ELR (cell line): Measurements from ENCODE around the gene PPP1R9A.
A peak's percentile ranks its signal among the peaks of the same experiment; 100 is the strongest.

Source experiments
- DNase-seq: peaks from one replicate; pipeline ENCODE4 v3.0.0-alpha.2; 2015; ENCODE audit warnings: low read depth

Gene PPP1R9A

DNA sequence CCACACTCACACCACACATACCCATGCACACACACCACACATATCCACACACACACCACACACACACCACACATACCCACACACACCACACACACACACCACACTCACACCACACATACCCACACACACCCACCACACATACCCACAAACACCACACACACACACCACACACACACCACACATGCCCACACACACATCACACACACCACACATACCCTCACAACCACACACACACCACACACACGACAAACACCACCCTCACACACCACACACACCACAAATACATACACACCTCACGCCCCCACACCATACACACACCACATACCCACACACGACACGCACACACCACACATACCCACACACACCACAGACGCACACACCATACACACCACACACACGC lies 297.2 kb downstream of the PPP1R9A start:
- no peak for DNase-seq

DNA sequence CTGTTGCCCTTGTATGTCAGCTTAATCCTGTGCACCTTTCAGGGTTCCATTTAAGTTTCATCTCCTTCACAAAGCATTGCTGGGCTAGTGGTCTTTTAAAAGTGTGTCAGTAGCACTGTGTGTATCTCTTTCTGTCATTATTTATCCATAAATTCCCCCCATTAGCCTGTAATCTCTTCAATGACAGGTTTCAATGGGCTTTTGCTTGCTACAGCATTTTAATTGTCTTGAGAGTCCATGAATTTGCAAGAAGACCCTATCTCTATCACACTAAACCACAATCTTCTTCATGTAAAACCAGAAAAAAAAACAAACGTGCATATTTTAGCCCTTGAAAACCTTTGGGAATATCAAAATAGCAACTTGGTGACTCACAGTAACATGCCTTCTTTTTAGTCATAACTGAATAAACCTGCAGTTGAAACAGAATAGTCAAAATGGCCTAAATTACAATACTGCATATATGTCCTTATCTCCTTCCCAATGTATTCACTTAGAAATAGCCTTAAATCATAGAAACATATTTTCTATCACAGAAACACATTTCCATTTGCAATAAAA lies 298.4 kb downstream of the PPP1R9A start:
- DNase-seq, result peak; percentile 70

DNA sequence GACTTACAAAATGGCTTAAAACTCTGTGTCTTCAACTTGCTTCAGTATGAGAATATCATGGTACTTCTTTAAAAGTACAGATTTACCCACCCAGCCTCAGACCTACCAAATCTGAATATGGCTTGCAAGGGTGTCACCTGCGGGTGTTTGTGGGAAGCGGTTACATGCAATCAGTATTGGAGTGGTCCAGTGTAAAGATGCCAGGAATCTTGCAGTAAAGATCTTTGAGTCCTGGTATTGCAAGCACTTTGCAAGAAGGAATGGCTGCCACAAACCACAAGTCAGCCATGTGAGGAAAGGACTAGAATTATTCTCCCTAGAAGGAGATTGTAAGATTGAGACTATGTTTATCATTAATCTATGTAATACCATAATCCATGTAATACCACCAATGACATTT lies 301.9 kb downstream of the PPP1R9A start:
- no peak for DNase-seq

DNA sequence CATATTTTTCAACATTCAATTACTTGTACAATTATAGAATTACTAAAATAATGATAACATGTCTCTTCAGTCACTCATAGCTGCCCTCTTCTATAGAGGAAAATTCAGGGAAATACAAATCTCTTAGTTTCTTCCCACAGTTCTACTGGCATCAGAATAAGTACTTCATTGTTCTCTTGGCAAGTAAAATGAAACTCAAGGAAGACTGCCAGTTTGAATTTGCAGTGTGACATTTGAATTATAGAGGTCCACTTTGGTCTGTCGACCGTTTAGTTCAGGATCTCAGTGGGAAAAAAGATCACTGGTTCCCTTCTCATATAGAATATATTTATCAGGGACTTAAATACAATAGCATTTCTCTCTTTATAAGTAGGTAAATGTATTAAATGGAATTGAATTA lies 302.4 kb downstream of the PPP1R9A start:
- DNase-seq, result no peak

DNA sequence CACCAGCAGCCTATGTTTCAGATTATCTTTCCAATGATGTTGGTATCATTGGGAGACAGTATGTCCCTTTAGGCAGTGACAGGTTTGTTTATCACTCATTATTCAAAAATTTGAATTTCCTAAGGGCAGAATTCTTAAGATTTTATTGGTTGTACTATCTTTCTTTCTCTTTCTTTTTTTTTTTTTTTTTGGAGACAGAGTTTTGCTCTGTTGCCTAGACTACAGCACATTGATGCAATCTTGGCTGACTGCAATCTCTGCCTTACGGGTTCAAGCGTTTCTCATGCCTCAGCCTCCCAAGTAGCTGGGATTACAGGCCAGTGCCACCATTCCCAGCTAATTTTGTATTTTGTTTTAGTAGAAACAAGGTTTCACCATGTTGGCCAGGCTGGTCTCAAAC lies 305.8 kb downstream of the PPP1R9A start:
- DNase-seq, result no peak

DNA sequence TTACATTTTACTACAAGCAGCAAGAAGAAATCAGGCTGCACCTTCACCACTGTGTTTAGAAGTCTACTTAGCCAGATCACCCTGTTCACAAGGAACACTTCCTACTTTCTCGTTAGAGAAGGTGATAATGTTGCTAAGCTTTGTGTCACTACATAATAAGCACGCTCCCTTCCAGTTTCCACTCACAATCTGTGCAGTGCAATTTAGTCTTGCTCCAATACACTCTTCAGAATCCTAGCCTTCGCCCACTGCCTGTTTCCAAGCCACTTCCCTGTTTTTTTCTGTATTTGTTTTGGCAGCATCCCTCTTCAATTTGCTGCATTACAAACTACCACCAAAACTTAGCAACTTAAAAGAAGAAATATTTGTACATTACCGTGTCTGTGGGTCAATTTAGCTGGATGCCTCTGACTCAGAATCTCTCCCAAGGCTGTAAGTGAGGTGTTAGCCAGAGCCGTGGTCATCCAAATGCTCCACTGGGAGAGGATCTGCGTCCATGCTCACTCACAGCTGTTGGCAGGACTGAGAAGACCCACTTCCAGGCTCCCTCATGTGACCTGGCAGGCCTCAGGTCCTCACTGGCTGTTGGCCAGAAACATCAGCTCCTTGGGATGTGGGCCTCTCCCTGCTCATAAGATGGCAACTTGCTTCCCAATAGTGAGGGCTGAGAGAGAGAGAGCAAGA lies 306.6 kb downstream of the PPP1R9A start:
- no peak for DNase-seq

DNA sequence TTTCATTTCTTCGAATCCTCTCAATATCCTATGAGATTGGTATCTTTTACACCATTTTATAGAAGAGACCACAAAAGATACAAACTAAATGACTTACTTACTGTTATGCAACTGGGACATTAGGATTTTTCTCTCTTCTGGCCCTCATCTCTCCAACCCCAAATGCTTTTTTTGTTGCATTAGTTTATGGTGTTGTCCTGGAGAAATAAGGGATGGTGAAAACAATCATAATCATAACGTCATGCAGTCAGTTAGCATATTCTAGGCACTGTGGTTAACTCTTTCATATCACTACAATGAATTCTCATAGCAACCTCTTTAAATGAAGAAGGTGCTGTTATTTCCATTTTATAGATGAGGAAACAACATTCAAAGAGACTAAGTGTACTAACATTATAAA lies 312.3 kb downstream of the PPP1R9A start:
- no peak for DNase-seq

DNA sequence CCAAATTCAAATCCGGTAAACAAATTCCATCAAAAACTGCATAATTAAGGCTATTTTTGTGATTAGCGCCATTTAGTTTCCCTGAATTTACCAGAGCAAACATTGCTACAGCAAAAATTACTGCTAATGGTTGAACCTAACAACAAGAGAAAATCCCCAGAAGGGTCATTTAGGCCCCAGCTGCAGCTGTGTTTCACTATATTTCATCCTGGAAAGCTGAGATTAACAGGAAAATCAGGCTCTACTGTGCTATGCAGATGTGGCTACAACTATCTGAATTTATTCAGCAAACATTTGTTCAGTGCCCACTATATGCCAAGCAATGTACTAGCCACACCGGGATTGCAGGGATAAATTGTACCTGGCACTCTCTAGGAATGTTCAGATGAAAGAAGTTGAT lies 312.9 kb downstream of the PPP1R9A start:
- no peak for DNase-seq

DNA sequence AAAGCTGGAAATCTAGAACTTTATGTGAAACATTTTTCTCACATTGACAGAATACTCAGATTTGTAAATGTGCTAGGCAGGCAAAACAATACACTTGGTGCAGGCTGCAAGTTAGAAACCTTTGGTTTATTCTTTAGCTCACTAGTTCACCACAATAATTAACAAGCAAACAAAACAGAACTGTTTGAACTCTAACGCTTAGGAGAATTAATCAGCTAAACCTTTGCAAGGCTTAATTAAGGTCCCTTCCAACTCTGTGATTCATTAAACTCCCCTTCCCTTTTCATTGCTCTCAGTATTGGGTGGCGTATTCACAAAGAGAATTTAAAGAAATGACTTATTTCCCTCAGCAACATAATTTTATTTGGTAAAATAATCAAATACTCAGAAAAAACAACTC lies 317.9 kb downstream of the PPP1R9A start:
- DNase-seq, result no peak

DNA sequence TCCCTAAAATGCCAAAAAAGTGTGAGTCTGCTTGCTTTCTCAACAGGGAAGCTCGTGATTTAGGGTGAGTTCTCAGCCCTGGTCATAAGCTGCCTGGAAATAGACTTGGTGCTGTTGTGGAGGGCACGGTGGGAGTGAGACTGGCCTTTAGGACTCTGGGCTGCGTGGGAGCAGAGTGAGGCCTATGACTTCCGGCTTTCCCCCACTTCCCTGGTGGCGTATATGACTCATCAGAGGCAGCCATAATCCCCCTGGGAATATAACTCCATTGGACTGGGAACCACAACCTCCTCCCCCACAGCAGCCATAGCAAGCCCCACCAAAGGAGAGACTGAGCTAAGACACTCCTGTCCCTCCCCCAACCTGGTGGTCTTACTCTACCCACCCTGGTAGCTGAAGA lies 321.9 kb downstream of the PPP1R9A start:
- DNase-seq, result no peak

DNA sequence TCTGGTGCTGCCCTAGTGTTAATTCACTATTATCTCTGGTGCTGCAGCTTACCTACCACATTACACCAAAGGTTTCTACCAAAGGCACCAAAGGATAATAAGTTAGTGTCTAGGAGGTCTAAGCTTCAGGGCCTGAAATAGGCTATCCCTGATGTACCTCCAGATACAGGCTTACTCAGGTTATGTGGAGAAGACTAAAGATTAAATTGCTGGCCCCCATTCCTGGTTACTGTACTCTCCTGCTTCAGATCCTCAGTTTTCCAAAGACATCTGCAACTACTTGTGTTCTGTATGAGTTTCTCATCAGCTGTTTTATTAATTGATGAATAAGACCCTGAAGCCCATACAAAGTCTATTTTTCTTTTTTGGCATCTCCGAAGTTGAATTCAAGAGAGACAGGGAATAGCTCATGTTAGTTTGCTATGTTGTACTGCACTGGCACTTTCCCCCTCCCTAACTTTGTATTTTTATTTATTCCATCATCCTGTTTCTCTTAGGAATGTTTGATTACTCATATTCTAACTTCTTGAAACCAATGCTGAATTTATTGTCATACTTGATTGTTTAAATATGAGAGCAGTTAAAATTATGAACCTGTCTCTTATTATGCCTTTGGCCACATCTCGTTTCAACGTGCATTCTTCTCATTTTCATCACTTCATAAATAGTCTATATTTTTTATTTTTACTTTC lies 331.0 kb downstream of the PPP1R9A start:
- DNase-seq, result peak; percentile 3

DNA sequence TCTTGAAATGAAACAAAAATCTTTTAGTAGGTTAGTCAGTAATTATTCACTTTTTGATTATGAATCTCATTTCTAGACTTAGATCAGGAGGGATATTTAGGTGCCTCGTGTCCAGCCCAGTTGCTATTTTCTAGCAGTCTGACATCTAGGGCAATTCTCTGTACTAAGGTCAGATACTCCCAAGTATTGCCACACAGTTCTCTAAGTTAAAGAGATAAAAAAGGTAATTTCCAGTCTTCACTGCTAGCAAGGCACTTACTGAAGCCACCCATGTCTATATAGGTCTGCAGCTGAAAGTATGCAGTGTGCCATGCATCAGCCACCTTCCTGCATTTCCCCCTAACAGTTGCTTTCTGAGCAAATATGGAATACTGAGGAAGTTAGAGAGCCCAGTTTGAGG lies 333.5 kb downstream of the PPP1R9A start:
- DNase-seq, result no peak

DNA sequence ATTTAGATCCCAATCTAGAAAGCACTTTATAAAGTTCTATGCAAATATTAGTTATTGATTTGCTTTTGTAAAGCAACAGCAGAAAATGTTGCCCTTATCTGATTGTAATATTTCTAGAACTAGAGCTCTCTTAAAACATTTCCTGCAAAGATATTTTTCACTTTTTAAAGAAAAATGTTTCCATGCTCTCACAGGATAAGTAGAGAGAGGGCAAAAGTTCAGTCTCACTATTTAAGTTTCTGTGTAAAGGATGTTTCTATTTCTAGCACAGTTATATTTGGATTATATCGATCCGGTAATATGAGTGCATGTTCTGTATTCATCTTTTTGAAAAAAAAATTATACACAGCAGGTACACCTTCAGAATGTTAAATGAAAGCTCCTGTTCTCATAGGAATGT lies 334.9 kb downstream of the PPP1R9A start:
- DNase-seq, result no peak

DNA sequence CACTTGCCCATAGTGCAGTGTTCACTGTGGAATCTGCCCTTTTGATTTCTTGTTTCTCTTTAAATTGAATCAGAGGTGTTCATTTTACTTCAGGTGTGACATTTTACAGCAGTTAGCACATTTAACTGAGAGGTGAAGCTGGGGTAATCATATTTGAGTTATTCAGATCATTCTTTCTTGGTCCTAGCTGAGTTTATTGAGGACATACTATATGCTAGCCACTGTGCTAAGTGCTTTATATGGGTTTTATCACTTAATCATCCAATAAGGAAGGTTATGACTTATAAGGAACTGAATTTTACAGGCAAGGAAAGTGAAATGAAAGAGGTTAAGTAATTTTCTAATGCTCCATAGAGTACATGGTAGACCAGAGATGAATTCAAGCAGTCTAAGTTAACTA lies 337.2 kb downstream of the PPP1R9A start:
- DNase-seq, result no peak

DNA sequence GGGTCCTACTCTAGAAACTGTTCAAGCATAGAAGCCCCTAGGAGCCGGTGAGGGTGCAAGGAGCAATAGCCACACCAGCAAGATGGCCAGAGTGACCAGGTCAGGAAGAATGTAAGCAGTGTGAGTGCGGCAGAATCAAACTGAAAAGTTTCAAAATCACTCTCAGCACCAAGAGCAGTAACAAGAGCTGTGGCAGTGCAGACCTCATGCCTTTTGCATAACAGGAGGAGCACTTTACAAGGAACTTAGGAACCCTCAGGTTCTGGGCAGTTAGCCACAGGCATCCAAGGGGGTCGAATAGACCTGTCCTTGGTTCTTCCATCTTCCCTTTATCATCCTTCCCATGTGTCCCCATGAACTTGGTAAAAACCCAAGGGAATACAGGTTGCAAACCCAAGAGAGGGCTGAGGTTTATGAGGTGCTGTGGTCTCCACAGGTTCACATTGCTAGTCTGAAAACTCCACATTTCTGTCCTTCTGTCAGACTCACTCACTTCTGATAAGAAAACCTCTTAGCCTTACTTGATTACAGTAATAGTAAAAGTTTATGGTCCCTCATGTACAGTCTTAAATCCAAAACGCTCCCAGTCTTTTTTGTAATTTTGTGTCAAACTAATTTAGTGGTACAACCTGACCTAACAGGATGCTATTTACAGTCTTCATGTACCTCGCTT lies 338.6 kb downstream of the PPP1R9A start:
- DNase-seq, result no peak

DNA sequence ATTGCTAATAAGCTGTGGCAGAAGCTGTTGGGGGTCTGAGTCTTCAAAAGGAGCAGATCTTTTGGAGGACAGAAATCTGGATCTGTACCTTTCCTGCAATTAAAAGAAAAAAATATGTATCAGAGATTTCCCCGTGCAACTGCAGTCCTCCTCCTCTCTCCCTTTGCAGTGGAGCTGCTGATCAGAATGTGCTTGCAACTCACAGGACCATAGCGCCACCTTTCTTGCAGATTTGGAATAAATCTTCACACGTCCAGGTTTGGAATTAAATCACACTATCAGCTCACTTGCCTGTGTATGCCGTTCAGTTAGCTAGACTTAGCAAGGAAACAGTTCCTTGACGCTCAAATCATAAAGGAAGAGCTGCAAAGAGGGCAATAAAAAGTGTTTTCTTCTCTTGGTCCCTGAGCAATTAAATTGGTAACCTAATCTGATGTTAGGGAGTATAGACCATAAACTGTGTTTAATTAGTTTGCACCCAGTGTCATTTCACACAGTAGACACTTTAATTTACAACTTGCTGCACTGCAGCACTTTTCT lies 339.5 kb downstream of the PPP1R9A start:
- DNase-seq, result peak; percentile 71

DNA sequence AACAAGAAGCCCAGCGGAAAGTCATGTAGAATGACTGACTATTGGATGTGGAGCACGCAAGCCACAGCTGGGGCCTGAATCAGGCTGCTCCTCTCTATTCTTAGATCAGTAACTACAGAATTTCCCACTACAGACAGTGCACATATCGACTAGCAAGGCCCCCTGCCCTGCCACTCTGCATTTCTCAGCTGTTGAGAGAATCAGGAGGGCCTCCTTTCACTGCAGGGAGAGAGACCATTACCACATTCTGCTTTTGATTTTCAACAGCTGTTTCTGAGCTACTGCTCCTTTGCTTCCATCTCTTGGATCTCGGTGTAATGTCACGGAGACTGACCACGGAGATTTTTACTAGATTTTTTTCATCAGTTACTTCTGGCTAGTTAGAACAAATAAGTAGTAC lies 343.2 kb downstream of the PPP1R9A start:
- DNase-seq, result no peak

DNA sequence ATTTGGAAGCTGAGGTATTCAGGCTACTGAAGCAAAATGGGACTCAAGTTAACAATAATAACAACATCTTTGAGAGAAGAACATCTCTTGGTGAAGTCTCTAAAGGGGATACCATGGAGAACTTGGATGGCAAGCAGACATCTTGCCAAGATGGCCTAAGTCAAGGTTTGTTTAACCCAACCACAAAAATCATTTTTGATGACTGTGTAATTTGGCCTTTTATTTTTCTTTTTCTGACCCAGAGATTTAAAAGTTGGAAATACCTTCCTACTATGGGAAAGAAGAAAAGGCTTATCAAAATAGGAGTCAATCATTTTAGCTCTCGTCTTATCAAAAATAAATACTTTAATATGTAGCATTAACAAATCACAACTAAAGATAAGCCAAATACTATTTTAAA lies 344.6 kb downstream of the PPP1R9A start:
- DNase-seq, result no peak

DNA sequence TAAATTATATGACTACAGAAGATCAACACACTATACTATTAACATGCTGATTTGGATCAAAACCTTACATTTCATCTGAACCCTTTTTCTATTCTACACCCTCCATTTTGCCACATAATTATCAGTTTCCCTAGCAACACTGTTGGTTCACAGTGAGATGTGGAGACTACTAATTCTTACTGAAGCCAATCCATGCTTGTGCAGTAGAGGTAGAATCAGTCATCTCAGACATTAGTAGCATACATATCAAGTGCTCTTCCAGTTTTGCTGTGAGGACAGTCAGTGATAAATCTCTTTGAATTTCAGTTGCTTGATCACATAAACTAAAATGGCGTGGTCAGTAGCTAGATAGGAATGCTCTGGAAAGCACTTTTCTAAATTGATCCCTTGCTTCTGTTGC lies 346.6 kb downstream of the PPP1R9A start:
- DNase-seq, result no peak

DNA sequence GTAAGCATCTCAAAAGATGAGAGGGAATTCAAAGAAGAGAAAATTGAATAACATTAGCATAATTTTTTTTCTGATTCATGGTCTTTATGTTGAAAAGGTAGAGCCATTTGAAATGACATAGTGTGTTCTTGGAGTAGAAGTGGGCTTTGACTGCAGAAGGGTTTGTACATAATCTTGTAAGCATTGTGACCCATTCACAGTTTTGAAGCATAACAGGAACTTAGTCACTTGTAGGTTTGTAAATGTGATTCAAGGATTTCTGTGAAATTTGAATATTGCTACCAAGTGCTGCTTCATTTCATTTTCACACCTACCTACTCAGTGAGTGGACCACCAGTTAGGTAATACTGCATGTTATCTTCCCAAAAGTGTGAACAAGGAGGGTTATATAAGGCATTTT lies 348.3 kb downstream of the PPP1R9A start:
- DNase-seq, result no peak

DNA sequence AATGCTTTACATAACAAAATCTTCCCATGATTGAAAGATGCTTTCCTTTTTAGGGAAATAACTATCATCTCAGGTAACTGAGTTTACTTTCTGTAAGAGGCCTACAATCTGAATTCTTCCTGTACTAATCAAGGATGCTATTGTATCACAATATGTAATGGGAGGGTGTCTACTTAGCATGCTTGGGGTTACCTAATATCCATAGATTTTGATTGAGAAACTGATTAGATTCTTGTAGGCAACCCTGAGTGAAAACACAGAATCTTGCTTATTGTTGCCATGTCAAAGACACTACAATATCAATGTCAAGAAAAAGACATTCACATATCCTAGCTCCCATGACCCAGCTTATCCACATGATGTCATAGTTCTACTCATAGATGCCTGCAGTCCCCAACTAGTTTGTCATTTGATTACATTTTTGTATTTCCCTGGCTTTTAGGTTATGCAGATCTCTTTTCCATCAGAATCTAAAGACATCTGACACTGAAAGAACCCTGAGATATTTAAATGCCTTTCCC lies 354.6 kb downstream of the PPP1R9A start:
- DNase-seq, result no peak

DNA sequence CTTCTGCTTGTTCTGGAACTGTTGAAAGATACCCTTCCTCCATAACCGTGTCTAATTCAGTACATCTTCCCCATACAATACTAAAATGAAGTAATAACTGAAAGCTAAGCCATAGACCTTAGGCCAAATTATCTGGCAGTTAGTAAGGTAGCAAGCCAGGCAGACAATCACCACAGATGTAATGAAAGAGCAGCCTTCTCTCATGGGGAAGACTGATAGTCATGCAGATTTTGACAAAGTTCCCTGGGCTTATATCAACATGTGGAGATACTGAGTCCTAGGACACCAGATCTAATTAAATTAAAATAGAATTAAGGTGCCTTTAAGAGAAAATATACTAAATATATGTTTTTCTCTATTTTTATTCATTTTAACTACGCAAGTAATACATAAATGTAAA lies 355.5 kb downstream of the PPP1R9A start:
- DNase-seq, result no peak
